Endometrial microvascular endothelial cells (primary cell): Measurements from ENCODE around the gene UBE2D2. TPM values are rescaled to one million over a fixed set of nuclear protein-coding genes. Genes with fewer than 3 reads are reported as not detected.

ENCODE experiments used
- in situ Hi-C: cut with HindIII; loops from 2 replicates; pipeline ENCODE4 v1.10.0; 2017; ENCODE audit warnings: low sequenced_read_pairs, low pct_unique_long_range_greater_than_20kb; ENCODE audit errors: inconsistent ontology term
- total RNA-seq: library from RNA; depleted of rRNA; stranded (reverse); fragments of >200 nt; gene quantifications from one replicate; pipeline ENCODE4 v1.2.3, GENCODE V29; 2015; ENCODE audit errors: inconsistent ontology term

Gene UBE2D2
- total RNA-seq, 1 donor from 2014 or later: 105 TPM

DNA sequence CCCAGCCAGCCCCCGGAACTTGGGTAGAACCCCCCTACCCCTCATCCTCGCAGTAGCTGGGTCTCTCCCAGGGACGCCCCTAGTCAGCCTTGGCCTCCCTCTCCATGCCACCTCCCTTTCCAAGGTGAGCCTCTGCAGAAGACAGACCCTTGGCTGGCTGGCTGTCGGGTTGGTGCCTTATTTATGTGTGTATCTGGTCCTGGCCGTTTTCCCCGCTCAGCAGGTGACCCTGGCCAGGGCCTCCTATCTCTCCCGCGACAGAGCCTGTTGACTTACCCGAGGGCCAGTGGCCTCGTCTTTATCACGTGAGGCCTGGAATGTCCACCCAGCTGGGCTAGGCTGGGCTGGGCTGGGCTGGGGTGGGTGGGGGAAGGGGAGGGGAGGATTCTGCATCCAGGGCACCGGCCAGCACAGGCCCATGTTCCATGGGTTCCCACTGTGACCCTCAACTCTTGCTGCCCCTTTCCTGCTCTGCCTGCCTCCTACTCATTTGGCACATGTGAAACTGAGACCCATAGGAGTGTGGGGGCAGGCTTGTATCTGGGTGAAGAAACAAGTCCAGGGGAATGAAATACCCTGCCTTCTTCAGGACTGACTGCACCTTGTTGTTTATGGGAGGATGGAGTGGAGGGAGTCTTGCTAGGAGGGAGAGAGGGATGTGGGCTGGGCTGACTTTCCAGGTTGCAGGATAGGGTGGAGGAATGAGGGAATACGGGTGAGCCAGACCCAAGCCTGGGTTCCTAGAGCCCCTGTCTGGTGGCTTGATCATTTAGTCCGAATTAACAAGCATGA, 90.1 kb downstream of the UBE2D2 start:
- in situ Hi-C loops: no loop called here

DNA sequence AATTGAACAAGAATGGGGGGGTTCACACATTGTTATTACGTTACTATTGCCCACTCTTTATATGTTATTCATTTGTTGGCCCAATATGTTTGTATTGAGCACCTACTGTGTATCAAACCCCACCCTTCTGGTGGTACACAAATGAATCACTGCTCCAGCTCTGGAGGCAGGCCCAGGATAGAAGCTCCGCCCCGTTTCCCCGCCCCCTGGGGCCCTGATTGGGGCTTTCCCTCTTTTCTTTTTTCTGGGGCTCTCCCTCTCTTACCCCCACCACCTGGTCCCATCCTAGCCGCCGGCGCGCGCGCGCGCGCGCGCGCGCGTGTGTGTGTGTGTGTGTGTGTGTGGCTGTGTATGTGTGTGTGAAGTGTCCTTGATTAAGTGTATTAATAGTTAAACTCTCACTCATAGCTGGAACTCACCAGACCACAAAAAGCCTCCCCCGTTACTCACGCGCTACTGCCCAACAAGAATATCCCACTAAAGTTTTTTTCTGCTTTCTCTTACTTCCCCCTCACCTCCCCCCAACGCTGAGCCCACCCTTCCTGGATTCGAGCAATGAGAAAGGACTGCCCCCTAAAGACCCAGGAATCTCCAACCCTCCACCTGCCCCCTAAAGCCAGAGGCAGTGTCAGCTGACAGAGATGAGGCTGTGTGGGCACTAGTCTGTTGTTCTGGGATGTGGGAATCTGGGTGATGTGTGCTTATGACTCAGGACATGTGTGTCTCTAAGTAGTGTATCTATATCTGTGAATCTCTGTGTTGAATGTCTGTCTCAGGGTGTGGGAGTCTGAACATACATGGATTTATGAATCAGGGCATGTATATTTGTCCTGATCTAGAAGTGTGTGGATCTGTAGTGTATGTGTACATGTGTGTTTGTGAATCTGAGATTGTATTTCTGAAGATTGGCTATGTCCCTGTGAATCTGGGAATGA, 91.0 kb downstream of the UBE2D2 start:
- in situ Hi-C loops: no loop called here

DNA sequence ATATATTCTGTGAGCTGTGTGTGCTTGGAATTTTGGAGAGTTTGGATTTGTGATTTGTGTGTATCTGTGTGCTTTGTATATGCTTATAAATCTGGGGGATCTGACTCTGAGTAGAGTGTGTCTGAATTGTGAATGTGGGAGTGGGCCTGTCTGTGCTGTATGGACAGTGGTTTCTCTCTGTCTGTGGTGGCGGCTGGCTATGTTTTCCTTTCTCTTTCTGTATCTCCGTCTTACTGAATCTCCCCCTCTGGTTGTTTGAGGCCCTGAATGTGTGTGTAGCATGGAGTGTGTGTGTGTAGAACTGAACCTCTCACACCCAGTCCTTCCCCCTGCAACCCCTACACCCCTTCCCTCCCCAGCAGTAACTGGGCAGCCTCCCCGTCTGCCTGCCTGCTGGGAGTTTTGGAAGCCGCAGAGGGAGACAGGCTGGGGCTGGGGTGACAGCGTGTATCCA, 91.7 kb downstream of the UBE2D2 start:
- in situ Hi-C loops: no loop called here

DNA sequence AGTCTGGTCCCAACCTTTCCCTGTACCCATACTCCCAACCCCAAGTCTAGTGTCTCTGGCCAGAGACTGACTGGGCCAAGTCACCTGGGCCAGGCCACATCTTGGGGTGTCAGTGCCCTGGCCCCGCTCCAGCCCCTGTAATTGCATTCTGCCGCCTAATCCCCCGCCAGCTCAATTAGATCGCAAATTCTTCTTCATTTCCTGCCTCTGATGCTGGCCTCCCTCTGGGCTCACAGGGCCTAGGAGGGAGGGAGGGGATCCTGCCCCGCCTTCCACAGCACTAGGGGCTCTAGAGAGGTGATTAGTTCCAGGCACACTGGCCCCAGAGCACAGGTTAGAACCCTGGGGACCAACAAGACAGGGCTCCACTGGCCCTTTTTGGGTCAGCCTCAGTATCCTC, 92.5 kb downstream of the UBE2D2 start:
- in situ Hi-C loops: no loop called here

DNA sequence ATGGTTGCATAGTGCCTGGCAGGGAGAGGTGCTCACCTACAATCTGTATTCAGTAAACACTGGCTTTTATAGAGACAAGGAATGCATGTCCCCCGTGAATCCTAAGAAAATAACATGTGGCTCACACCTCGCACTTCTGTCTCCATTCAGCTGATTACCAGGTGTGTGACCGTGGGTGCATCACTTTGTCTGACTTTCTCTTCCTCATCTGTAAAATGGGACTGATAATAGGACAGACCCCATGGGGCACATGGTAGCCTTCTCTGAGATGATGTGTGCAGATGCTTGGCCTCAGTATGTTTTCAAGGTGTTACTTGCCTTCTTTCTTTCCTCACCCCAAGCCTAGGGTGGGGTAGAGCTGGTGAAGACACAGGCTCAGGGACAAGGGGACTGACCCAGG, 93.3 kb downstream of the UBE2D2 start:
- in situ Hi-C loops: no loop called here

DNA sequence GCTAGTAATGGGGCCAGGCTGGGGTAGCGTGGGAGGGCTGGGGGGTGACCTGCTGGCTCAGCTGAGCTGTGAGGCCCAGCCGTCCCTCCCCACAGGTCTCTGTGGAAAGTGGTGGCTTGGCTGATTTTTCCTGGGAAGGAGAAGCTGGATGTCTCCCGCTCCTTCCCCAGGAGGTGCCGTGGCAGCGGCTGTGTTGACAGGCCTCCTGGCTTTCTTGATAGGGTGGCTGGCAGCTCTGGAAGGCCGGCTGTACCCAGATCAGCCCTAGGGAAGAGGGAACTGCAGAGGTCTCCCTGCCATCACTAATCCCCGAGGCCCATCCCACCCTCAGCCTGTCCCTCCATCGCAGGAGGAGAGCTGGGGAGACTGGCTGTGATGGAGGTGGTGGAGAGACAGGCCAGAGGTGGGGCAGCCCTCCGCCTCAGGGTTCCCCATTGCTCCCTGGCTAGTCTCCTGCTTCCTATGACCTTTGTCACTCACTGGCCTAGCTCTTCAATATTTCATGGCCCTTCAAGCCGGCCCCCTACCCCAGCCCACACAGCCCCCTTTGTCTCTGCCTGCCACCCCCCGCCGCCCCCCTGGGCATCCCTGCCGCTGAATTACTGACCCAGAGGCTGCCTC, 93.8 kb downstream of the UBE2D2 start:
- in situ Hi-C loops: no loop called here

DNA sequence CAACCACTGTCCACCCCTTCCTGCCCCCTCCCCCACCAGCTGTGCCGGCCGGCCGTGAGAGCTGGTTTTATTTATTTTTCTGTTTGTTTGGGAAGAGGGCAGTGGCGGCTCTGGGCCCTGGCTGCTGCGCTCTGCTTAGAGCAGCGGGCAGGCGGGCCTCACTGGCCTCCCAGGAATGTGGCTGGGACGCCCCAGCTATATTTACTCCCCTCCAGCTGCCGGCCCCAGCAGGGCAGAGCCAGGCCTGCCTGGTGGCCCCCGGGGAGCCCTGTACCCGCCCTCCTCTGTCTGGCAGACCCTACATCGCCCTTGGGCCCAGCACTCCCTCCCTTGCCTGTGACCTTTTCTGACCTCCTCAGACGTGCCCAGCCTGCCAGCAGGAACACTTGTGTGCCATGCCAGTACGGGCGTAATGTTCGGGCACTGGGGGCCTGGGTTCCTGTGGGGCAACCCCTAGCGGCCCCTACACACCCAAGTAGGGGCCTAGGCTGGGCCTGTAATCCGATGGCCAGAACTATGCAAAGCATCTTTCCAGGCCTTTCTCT, 94.7 kb downstream of the UBE2D2 start:
- in situ Hi-C loops: no loop called here

DNA sequence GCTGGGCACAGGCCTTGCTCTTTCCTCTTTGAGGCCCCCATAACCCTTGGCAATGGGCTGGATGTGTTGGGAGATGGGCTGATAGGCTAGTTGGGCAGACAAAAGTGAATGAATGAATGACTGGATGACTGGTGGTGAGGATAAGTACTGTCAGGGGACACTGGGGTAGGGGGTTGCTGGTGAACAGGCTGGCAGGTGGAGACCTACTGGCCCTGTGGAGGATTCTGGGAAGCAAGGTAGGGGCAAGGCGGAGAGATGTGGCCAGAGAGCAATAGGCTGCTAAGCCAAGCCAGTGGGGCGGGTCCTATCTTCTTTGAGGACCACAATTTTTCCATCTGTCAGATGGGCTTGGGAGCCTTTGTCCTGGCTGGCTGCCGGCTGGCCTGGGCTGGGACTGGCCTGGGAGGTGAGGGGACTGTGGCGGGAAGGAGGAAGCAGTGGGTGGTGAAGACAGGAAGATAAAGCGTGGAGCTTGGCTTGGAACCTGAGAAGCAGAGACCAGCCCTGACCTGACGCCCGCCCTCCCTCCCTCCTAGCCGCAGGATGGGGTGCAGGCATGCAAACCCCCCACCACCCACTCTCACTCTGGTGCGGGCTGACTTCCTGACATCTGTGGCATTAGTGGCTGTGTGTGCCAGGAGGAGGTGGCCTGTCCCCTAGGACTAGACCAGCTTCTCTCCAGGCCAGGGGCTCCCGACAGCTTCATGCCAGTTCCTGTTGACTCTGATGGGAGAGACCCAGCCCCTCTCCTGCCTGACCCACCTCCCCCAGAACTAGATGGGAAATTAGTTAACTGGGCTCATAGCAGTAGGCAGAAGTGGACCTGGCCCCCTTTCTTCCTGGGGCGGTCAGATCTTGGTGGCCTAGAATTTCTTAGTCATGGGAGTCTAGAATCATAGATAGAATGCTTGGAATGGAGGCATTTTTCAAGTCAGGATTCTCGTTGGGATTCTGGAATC, 96.5 kb downstream of the UBE2D2 start:
- in situ Hi-C loops: no loop called here

DNA sequence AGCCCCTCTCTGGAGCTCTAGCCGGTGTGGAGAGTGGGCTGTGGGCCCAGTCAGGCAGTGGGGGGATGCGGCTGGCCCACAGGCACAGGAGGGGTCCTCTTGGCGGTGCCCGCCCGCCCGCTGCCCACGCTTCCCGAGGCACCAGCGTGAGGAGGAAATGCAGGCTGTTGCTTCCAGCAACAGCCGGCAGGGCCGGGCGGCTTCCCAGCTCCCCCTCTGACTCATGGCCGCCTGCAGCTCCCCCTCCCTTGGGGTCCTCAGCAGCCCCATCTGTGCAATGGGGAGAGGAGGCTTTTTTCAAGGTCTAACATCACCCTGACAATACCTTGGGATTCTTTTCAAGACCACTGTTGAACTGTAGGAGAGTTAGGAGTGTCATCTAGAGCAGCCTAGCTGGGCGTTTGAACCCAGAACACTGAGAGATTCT, 97.4 kb downstream of the UBE2D2 start:
- in situ Hi-C loops: no loop called here

DNA sequence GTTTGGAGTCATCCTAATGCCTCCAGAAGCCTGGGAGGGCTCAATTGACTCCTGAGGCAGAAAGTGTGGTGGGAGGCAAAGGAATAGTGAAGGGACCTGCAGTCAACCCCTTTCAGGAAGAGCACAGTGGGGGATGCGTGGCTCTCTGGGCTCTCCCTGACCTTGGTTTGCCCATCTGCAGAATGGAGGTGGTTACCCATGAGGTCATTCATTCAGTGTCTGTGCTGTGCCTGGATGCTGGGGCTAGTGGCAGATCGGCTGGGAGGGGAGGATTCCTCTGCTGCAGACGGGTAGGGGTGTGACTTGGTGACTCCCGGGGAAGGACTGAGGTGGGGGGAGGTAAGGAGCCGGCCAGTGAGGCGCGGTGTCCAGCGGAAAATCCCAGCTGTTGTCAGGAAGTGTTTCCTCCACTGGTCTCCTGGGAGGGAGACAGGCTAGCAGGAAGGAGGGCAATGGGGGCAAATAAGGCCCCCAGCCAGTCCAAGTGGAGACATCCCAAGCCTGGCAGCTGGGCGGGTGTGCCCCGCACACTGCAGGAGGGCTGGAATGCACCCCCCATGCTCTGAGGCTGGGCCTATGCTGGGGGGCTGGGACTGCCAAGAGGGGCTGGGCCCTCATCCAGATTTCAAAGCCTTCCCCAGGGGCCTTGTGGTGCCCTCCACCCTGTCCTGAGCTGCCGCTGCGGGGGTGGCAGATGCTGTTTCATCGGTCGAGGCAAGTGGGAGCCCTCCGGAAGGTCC, 98.0 kb downstream of the UBE2D2 start:
- in situ Hi-C loops: no loop called here

DNA sequence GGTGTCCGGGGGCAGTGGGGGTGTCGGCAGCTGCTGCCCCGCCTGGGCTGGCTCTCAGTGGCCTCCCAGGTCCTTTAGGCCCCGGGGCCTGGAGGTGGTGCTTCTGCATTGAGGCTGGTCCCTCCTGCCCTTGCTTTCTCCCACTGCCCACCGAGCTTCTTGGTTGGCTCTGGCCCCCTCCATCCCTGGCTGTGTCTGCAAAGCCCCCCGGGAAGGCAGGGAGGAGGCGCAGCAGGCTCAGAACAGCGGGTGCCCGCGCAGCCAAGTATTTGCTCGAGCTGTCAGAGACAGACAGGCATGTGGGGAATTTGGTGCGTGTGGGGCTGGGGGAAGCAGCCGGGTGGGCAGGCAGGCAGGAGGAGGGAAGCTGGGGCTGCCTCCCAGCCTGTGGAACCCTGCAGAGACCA, 98.6 kb downstream of the UBE2D2 start:
- in situ Hi-C loops: no loop called here

DNA sequence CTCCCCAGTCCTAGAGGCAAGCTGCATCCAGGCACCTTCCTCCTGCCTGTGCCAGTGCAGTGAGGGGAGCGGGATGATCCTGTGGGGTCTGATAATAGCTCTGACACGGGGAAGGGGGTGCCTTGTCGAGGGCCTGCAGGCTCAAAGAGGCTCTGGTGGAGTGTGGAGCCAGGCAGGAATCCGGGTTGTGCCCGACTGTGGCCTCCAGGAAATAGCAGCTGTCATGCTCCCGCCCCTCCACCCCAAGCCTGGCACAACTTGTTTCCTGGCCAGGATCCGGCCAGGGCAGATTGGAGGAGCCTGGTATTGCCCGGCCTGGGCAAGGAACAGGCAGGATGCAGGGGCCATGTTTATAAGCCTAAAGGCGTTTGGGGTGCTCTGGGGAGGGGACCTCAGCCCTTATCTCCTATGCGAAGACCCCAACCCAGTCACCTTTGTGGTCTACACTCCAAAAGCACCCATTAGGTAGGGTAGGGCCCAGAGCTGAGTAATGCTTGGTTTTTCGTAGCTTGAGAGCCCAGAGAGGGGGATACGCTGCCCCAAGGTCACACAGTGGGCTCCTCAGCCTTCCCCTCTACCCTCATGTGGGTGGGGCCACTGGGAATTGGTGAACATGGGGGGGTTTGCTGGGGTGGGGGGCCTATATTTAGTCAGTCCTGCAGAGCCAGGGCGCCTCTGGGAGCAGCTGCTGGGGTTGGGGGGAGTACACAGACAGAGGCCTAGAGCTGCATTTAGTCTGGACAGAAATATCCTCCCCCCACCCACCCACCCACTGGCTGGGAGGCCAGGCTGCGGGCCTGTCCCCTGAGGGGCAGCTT, 99.2 kb downstream of the UBE2D2 start:
- in situ Hi-C loops: no loop called here

DNA sequence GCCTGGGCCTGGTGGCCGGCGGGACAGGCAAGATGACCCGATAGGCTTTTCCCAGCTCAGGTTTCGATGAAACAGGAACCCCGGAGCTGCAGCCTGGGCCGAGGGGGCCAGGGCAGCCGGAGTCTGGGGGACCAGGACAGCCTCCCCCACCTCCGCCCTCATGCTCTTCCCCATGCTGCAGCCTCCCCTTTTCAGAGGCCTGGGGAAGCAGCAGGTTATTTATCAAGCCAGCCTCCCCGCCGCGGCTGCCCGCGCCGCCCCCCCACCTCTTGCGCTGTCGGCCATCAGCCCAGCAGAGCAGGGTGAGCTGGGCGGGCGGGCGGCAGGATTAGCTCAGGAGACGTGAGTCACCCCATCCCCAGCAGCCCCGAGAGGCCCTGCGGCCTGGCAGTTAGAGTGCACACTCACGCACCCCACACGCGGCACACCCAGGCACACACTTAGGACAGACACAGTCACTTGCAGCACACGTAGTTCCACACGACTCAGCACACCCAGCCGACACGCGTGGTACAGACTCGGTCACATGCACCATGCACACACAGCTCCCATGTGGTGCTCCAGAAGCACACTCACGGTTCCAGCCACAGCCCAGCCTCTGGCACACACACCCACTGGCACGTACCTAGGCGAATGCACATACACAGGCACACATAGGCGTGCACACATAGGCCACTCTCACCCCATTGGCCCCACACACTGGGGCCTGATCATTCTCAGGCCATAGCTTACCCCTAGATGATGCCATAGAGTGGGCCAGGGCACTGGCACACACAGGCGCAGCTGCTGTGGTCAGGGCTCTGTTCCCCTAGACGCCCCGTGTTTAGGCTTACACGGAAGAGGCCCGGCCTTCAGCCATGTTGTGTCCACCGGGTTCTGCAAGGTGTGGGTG, 100.0 kb downstream of the UBE2D2 start:
- in situ Hi-C loops: no loop called here

DNA sequence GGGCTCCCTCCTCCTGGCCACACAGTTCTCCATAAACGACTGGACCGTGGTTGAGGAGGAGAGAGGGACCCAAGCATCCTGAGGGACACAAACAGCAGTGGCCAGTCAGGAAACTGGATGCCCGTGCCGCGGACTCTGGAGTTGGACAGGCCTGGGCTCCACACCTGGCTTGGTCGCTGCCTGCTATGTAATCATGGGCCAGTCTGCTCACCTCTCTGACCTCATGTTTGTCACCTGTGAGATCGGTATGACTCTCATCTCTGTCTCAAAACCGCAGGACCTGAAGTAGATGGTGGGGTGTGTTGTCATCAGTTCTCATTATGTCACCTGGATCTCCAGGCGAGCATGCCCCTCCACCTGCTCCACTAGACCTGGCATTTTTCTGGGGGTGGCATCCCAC, 101.5 kb downstream of the UBE2D2 start:
- in situ Hi-C loops: no loop called here

DNA sequence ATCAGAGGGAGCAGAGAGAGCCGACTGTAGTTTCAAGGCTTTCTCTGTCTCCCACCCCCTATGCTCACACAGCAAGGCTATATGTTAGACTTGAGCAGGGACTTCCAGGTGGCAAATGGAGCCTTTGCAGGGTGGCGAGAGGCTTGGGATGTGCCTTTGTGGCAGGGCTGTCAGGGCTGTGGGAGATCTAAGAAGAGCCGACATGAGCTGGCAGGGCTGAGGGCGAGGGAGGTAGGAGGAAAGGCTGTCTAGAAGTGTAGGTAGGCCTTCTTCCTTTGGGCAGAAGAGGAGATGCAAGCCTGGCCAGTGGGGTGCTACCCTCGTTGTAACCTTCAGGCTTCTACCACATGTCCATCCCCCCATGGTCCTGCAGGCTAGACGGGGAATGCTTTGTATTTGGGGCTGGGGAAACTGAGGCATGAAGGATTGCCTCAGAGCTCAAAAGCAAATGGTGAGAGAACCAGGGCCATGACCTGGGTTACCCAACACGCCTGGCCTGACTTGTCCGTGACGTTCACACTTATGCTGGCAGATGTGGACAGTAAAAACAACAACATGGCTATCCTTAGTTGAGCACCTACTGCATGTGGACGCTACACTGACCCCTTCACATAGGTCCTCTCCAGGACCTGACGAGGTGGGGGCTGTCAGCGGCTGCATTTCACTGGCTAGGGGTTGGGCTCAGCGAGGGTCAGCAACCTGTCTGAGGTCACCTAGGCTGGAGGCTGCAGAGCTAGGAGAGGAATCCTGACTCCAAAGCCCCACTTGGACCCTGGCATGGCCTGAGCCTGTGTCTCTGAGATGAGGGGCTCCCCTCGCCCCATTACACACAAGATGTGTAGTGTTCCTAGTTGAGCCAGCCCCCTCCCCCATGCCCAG, 102.3 kb downstream of the UBE2D2 start:
- in situ Hi-C loops: no loop called here
